T-helper 1 cell (primary cell): ENCODE measurements around the gene CDH2.

Experiments used
- DNase-seq, 5 donors: peaks; one replicate each; pipeline ENCODE4 v3.0.0-alpha.2; 2012 to 2020

CDH2 gene

GRCh38 chr18:28080876-28081300 is 96.0 kb downstream of the CDH2 start:
- no peak for DNase-seq

GRCh38 chr18:28079883-28080282 is 97.0 kb downstream of the CDH2 start:
- DNase-seq: no peak

- no peak for DNase-seq
Measured at GRCh38 chr18:28078849-28079248, 98.1 kb downstream of the CDH2 start.

- DNase-seq: no peak
Measured at GRCh38 chr18:28078298-28078697, 98.6 kb downstream of the CDH2 start.

GRCh38 chr18:28075501-28075900 is 101.4 kb downstream of the CDH2 start:
- DNase-seq: no peak

GRCh38 chr18:28074076-28074475 is 102.9 kb downstream of the CDH2 start:
- no peak for DNase-seq

GRCh38 chr18:28073658-28074057 is 103.3 kb downstream of the CDH2 start:
- DNase-seq: no peak

GRCh38 chr18:28071199-28071598 is 105.7 kb downstream of the CDH2 start:
- DNase-seq: no peak

- DNase-seq: no peak
Measured at GRCh38 chr18:28068207-28068606, 108.7 kb downstream of the CDH2 start.

GRCh38 chr18:28067346-28067745 is 109.6 kb downstream of the CDH2 start:
- no peak for DNase-seq

GRCh38 chr18:28065793-28066186 is 111.1 kb downstream of the CDH2 start:
- DNase-seq: no peak

- no peak for DNase-seq
Measured at GRCh38 chr18:28065031-28065792, 111.7 kb downstream of the CDH2 start.

GRCh38 chr18:28063926-28064325 is 113.0 kb downstream of the CDH2 start:
- no peak for DNase-seq

- DNase-seq: no peak
Measured at GRCh38 chr18:28063271-28063761, 113.6 kb downstream of the CDH2 start.

GRCh38 chr18:28062443-28062842 is 114.5 kb downstream of the CDH2 start:
- no peak for DNase-seq

- DNase-seq: no peak
Measured at GRCh38 chr18:28059861-28060260, 117.1 kb downstream of the CDH2 start.

- DNase-seq: no peak
Measured at GRCh38 chr18:28050545-28050944, 126.4 kb downstream of the CDH2 start.

- no peak for DNase-seq
Measured at GRCh38 chr18:28048612-28049011, 128.3 kb downstream of the CDH2 start.

GRCh38 chr18:28045880-28046279 is 131.1 kb downstream of the CDH2 start:
- DNase-seq: no peak

GRCh38 chr18:28045176-28045810 is 131.6 kb downstream of the CDH2 start:
- DNase-seq: no peak

GRCh38 chr18:28044036-28044435 is 132.9 kb downstream of the CDH2 start:
- DNase-seq: no peak

- no peak for DNase-seq
Measured at GRCh38 chr18:28043631-28044030, 133.3 kb downstream of the CDH2 start.

- DNase-seq: no peak
Measured at GRCh38 chr18:28041366-28041765, 135.6 kb downstream of the CDH2 start.

- no peak for DNase-seq
Measured at GRCh38 chr18:28040716-28041115, 136.2 kb downstream of the CDH2 start.
